ENCODE measurements around the gene WDR70.
"Not testable (repeated sequence)": the region's sequence is repeated elsewhere in the genome, so short reads cannot be mapped to it uniquely, and the experiment has no call there.

The WDR70 gene

GRCh38 chr5:37685211-37685610 lies 306.1 kb downstream of the WDR70 start:
- DNase-seq (ENCODE audit: low read depth) = no peak

- no peak for DNase-seq (ENCODE audit: low read depth)
These were observed 306.7 kb downstream of the WDR70 start for GRCh38 chr5:37685816-37686215.

- DNase-seq (ENCODE audit: low read depth) = not testable (repeated sequence)
These were observed 309.8 kb downstream of the WDR70 start for GRCh38 chr5:37688925-37689324.

- DNase-seq (ENCODE audit: low read depth) = not testable (repeated sequence)
These were observed 315.2 kb downstream of the WDR70 start for GRCh38 chr5:37694333-37694732.

GRCh38 chr5:37694867-37695266 lies 315.7 kb downstream of the WDR70 start:
- DNase-seq (ENCODE audit: low read depth) = no peak

GRCh38 chr5:37695647-37696046 lies 316.5 kb downstream of the WDR70 start:
- no peak for DNase-seq (ENCODE audit: low read depth)

- DNase-seq (ENCODE audit: low read depth) = peak; percentile 51
These were observed 317.3 kb downstream of the WDR70 start for GRCh38 chr5:37696190-37697021.

GRCh38 chr5:37701868-37702267 lies 322.8 kb downstream of the WDR70 start:
- no peak for DNase-seq (ENCODE audit: low read depth)

- peak; percentile 41 for DNase-seq (ENCODE audit: low read depth)
These were observed 324.7 kb downstream of the WDR70 start for GRCh38 chr5:37703841-37704241.

GRCh38 chr5:37704406-37704805 lies 325.3 kb downstream of the WDR70 start:
- DNase-seq (ENCODE audit: low read depth) = no peak

- DNase-seq (ENCODE audit: low read depth) = peak; percentile 69
These were observed 329.9 kb downstream of the WDR70 start for GRCh38 chr5:37709020-37709419.

- peak; percentile 16 for DNase-seq (ENCODE audit: low read depth)
These were observed 331.8 kb downstream of the WDR70 start for GRCh38 chr5:37710965-37711364.

- DNase-seq (ENCODE audit: low read depth) = no peak
These were observed 333.6 kb downstream of the WDR70 start for GRCh38 chr5:37712750-37713149.

- DNase-seq (ENCODE audit: low read depth) = peak; percentile 61
These were observed 335.6 kb downstream of the WDR70 start for GRCh38 chr5:37714756-37715155.

- no peak for DNase-seq (ENCODE audit: low read depth)
These were observed 336.2 kb downstream of the WDR70 start for GRCh38 chr5:37715361-37715760.

- DNase-seq (ENCODE audit: low read depth) = no peak
These were observed 336.9 kb downstream of the WDR70 start for GRCh38 chr5:37715992-37716391.

GRCh38 chr5:37716405-37716804 lies 337.3 kb downstream of the WDR70 start:
- DNase-seq (ENCODE audit: low read depth) = no peak

GRCh38 chr5:37717276-37717612 lies 338.1 kb downstream of the WDR70 start:
- no peak for DNase-seq (ENCODE audit: low read depth)

- DNase-seq (ENCODE audit: low read depth) = peak; percentile 44
These were observed 338.7 kb downstream of the WDR70 start for GRCh38 chr5:37717613-37718431.

GRCh38 chr5:37720550-37720952 lies 341.4 kb downstream of the WDR70 start:
- DNase-seq (ENCODE audit: low read depth) = no peak

- DNase-seq (ENCODE audit: low read depth) = no peak
These were observed 342.3 kb downstream of the WDR70 start for GRCh38 chr5:37721447-37721871.

GRCh38 chr5:37722236-37723161 lies 343.4 kb downstream of the WDR70 start:
- peak; percentile 86 for DNase-seq (ENCODE audit: low read depth)
